Measurements from ENCODE around the gene IL25. TPM values are rescaled to one million over a fixed set of nuclear protein-coding genes. Genes with fewer than 3 reads are reported as not detected.

The IL25 gene
- total and polyA plus RNA-seq, 10 of the 15 experiments (the other 5 are each of a cell fraction or from before 2014, with no cell fraction given): not detected

DNA sequence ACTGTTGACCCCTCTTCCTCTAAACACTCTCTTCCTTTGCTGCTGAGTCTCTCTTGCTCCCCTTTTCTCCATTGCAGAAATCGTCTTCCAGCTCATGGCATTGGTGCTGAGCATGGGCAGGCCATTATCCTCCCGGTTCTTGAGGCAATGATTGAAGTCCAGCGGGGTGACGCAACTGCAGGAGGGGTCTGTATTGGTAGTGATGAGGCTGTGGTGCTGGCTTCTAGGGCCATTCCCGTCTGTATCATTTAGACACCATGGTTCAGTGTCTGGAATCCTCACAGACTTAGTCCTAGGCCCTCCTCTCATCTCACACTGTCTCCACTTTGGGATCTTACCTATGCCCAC, 19.2 kb upstream of the IL25 start (continued):
- TF ChIP-seq, protein P1, sequence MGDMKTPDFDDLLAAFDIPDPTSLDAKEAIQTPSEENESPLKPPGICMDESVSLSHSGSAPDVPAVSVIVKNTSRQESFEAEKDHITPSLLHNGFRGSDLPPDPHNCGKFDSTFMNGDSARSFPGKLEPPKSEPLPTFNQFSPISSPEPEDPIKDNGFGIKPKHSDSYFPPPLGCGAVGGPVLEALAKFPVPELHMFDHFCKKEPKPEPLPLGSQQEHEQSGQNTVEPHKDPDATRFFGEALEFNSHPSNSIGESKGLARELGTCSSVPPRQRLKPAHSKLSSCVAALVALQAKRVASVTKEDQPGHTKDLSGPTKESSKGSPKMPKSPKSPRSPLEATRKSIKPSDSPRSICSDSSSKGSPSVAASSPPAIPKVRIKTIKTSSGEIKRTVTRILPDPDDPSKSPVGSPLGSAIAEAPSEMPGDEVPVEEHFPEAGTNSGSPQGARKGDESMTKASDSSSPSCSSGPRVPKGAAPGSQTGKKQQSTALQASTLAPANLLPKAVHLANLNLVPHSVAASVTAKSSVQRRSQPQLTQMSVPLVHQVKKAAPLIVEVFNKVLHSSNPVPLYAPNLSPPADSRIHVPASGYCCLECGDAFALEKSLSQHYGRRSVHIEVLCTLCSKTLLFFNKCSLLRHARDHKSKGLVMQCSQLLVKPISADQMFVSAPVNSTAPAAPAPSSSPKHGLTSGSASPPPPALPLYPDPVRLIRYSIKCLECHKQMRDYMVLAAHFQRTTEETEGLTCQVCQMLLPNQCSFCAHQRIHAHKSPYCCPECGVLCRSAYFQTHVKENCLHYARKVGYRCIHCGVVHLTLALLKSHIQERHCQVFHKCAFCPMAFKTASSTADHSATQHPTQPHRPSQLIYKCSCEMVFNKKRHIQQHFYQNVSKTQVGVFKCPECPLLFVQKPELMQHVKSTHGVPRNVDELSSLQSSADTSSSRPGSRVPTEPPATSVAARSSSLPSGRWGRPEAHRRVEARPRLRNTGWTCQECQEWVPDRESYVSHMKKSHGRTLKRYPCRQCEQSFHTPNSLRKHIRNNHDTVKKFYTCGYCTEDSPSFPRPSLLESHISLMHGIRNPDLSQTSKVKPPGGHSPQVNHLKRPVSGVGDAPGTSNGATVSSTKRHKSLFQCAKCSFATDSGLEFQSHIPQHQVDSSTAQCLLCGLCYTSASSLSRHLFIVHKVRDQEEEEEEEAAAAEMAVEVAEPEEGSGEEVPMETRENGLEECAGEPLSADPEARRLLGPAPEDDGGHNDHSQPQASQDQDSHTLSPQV (IDR thresholded peaks at IDR 0.05): no peak
- TF ChIP-seq ZZZ3 (IDR thresholded peaks at IDR 0.05; ENCODE audit: control insufficient read depth, insufficient read length, low read depth) (no peak), BCL11A (IDR thresholded peaks at IDR 0.05; ENCODE audit: low read depth, low read length) (no peak), MXI1 (IDR thresholded peaks at IDR 0.05; ENCODE audit: low read depth, low read length) (no peak), SUZ12 (IDR thresholded peaks at IDR 0.05; ENCODE audit: unreplicated experiment) (no peak), ZNF207 (IDR thresholded peaks at IDR 0.05; ENCODE audit: borderline replicate concordance) (no peak), GATAD2B (conservative IDR thresholded peaks at IDR 0.05; ENCODE audit: low read depth) (no peak)

DNA sequence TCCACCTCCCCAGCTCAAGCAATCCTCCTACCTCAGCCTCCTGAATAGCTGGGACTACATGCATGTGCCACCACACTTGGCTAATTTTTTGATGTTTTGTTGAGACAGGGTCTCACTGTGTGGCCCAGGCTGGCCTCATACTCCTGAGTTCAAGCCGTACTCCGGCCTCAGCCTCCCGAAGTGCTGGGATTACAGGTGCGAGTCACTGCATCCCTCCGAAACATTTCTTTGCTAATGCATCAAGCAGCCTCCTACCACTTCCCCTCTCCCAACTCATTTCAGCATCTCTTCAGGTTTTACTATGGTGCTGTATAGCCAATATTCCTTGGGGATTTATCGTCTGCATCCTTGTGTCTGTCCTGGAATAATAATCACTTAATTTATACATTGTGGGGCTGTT, 17.6 kb upstream of the IL25 start:
- no peaks in the 10 kb centered on the region for H3K4me1 ChIP-seq (ENCODE audit: control insufficient read depth, insufficient read depth, low read length)
- in situ Hi-C loops (cut with MboI): no loop called here
- RAD21 ChIA-PET (ENCODE audit: unreplicated experiment): no interaction called here
- BruUV-seq (replicated peaks): no TSS peak
- H3K79me2 ChIP-seq (ENCODE audit: control insufficient read depth, insufficient read depth, low read length): no peaks in the 10 kb centered on the region
- ATAC-seq: no peak
- DNase-seq (ENCODE audit: low read depth, low spot score): no peak
- CTCF ChIA-PET: no interaction called here
- H4K20me1 ChIP-seq (ENCODE audit: control insufficient read depth, insufficient read depth): no peaks in the 10 kb centered on the region
- no peak overlapping the region for H3K27ac ChIP-seq (ENCODE audit: control insufficient read depth, insufficient read depth)
- no peak for FAIRE-seq
- no peaks in the 10 kb centered on the region for H3K9me3 ChIP-seq (replicated peaks; ENCODE audit: control insufficient read depth, insufficient read depth, low read length)
- intact Hi-C loops (cut with micrococcal nuclease; ENCODE audit: unreplicated experiment): no loop called here
- no peaks in the 10 kb centered on the region for H3K36me3 ChIP-seq (ENCODE audit: control insufficient read depth in 2 of 2, insufficient read depth in 2 of 2, low read length in 1 of 2)
- H3K27me3 ChIP-seq (replicated peaks in 1 of 2; ENCODE audit: control insufficient read depth in 2 of 2, insufficient read depth in 2 of 2, low read length in 1 of 2): peaks cover 7 to 11% of the 10 kb centered on the region in 2 experiments
- no peak overlapping the region for H3K9ac ChIP-seq (ENCODE audit: control insufficient read depth, insufficient read depth, low read length)
- TF ChIP-seq, protein P2, sequence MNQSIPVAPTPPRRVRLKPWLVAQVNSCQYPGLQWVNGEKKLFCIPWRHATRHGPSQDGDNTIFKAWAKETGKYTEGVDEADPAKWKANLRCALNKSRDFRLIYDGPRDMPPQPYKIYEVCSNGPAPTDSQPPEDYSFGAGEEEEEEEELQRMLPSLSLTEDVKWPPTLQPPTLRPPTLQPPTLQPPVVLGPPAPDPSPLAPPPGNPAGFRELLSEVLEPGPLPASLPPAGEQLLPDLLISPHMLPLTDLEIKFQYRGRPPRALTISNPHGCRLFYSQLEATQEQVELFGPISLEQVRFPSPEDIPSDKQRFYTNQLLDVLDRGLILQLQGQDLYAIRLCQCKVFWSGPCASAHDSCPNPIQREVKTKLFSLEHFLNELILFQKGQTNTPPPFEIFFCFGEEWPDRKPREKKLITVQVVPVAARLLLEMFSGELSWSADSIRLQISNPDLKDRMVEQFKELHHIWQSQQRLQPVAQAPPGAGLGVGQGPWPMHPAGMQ (IDR thresholded peaks at IDR 0.05; ENCODE audit: borderline replicate concordance): no peak
- TF ChIP-seq ZNF207 (IDR thresholded peaks at IDR 0.05; ENCODE audit: borderline replicate concordance) (no peak), SREBF1 (IDR thresholded peaks at IDR 0.05; ENCODE audit: low read length) (no peak), CHD1 (IDR thresholded peaks at IDR 0.05; ENCODE audit: low read depth, low read length) (no peak)
- no peak overlapping the region for H3K4me2 ChIP-seq (ENCODE audit: control insufficient read depth, insufficient read depth)
- no peak overlapping the region for H3K4me3 ChIP-seq
- POLR2A ChIA-PET: no interaction called here
- SMC1A ChIA-PET (ENCODE audit: uncharacterized antibody, unreplicated experiment): no interaction called here
- WGBS (ENCODE audit: insufficient coverage, insufficient replicate concordance, low lambda C conversion rate, missing lambda C conversion rate): 59% methylated on average over 6 of the region's 6 CpGs
- no peak overlapping the region for H2AFZ ChIP-seq (ENCODE audit: control insufficient read depth, low read depth, low read length)

Measured in GM12878 (cell line).